ENCODE measurements around the gene TLR3.
A peak's percentile ranks its signal among the peaks of the same experiment; 100 is the strongest.

The TLR3 gene

GRCh38 chr4:186102931-186103330, 34.0 kb downstream of the TLR3 start:
- Histone ChIP-seq H2AFZ (ENCODE audit: low read depth, low read length) (no peak overlapping the region), H3K4me1 (ENCODE audit: insufficient read depth, low read length) (peaks cover 16% of the 10 kb centered on the region), H3K36me3 (ENCODE audit: insufficient read depth, low read length) (no peaks in the 10 kb centered on the region), H3K9me3 (ENCODE audit: low read length) (peaks cover 2% of the 10 kb centered on the region), H3K27me3 (ENCODE audit: insufficient read depth, low read length) (peaks cover 41% of the 10 kb centered on the region), H3K4me3 (ENCODE audit: low read length) (no peak overlapping the region)

- Histone ChIP-seq H3K9me3 (ENCODE audit: low read length) (peaks cover 2% of the 10 kb centered on the region), H2AFZ (ENCODE audit: low read depth, low read length) (peak within 1 kb of the TSS; percentile 49), H3K4me3 (ENCODE audit: low read length) (peak within 1 kb of the TSS; percentile 21), H3K36me3 (ENCODE audit: insufficient read depth, low read length) (no peaks in the 10 kb centered on the region), H3K27me3 (ENCODE audit: insufficient read depth, low read length) (peaks cover 41% of the 10 kb centered on the region), H3K4me1 (ENCODE audit: insufficient read depth, low read length) (peaks cover 24% of the 10 kb centered on the region)
Measured at GRCh38 chr4:186104114-186104889, 35.3 kb downstream of the TLR3 start, which contains the start of gene FAM149A. Gene FAM149A (plus strand): TSS chr4:186104704.

GRCh38 chr4:186104890-186105646, 36.1 kb downstream of the TLR3 start:
- peaks cover 2% of the 10 kb centered on the region for H3K9me3 ChIP-seq (ENCODE audit: low read length)
- peaks cover 41% of the 10 kb centered on the region for H3K27me3 ChIP-seq (ENCODE audit: insufficient read depth, low read length)
- peak overlapping the region; percentile 21 for H3K4me3 ChIP-seq (ENCODE audit: low read length)
- peak overlapping the region; percentile 49 for H2AFZ ChIP-seq (ENCODE audit: low read depth, low read length)
- H3K36me3 ChIP-seq (ENCODE audit: insufficient read depth, low read length), result no peaks in the 10 kb centered on the region
- peaks cover 24% of the 10 kb centered on the region for H3K4me1 ChIP-seq (ENCODE audit: insufficient read depth, low read length)

- Histone ChIP-seq H3K4me3 (ENCODE audit: low read length) (no peak overlapping the region), H3K36me3 (ENCODE audit: insufficient read depth, low read length) (no peaks in the 10 kb centered on the region), H3K9me3 (ENCODE audit: low read length) (peaks cover 2% of the 10 kb centered on the region), H2AFZ (ENCODE audit: low read depth, low read length) (peak overlapping the region; percentile 49), H3K27me3 (ENCODE audit: insufficient read depth, low read length) (peaks cover 41% of the 10 kb centered on the region), H3K4me1 (ENCODE audit: insufficient read depth, low read length) (peaks cover 24% of the 10 kb centered on the region)
Measured at GRCh38 chr4:186105647-186106321, 36.8 kb downstream of the TLR3 start.

GRCh38 chr4:186107947-186108346, 39.0 kb downstream of the TLR3 start:
- Histone ChIP-seq H3K4me3 (ENCODE audit: low read length) (no peak overlapping the region), H3K4me1 (ENCODE audit: insufficient read depth, low read length) (peaks cover 24% of the 10 kb centered on the region), H3K36me3 (ENCODE audit: insufficient read depth, low read length) (no peaks in the 10 kb centered on the region), H2AFZ (ENCODE audit: low read depth, low read length) (no peak overlapping the region), H3K27me3 (ENCODE audit: insufficient read depth, low read length) (peaks cover 35% of the 10 kb centered on the region), H3K9me3 (ENCODE audit: low read length) (peaks cover 2% of the 10 kb centered on the region)

GRCh38 chr4:186108391-186108790, 39.4 kb downstream of the TLR3 start:
- Histone ChIP-seq H3K9me3 (ENCODE audit: low read length) (no peaks in the 10 kb centered on the region), H3K4me3 (ENCODE audit: low read length) (no peak overlapping the region), H3K4me1 (ENCODE audit: insufficient read depth, low read length) (peaks cover 24% of the 10 kb centered on the region), H3K27me3 (ENCODE audit: insufficient read depth, low read length) (peaks cover 30% of the 10 kb centered on the region), H3K36me3 (ENCODE audit: insufficient read depth, low read length) (no peaks in the 10 kb centered on the region), H2AFZ (ENCODE audit: low read depth, low read length) (no peak overlapping the region)

GRCh38 chr4:186109245-186109644, 40.3 kb downstream of the TLR3 start:
- Histone ChIP-seq H3K9me3 (ENCODE audit: low read length) (no peaks in the 10 kb centered on the region), H2AFZ (ENCODE audit: low read depth, low read length) (no peak overlapping the region), H3K4me1 (ENCODE audit: insufficient read depth, low read length) (peaks cover 24% of the 10 kb centered on the region), H3K27me3 (ENCODE audit: insufficient read depth, low read length) (peaks cover 22% of the 10 kb centered on the region), H3K4me3 (ENCODE audit: low read length) (no peak overlapping the region), H3K36me3 (ENCODE audit: insufficient read depth, low read length) (no peaks in the 10 kb centered on the region)

GRCh38 chr4:186116697-186117096, 47.7 kb downstream of the TLR3 start:
- no peak overlapping the region for H2AFZ ChIP-seq (ENCODE audit: low read depth, low read length)
- no peak overlapping the region for H3K4me3 ChIP-seq (ENCODE audit: low read length)
- peaks cover 2% of the 10 kb centered on the region for H3K27me3 ChIP-seq (ENCODE audit: insufficient read depth, low read length)
- H3K36me3 ChIP-seq (ENCODE audit: insufficient read depth, low read length), result no peaks in the 10 kb centered on the region
- no peaks in the 10 kb centered on the region for H3K4me1 ChIP-seq (ENCODE audit: insufficient read depth, low read length)
- no peaks in the 10 kb centered on the region for H3K9me3 ChIP-seq (ENCODE audit: low read length)

- Histone ChIP-seq H3K4me1 (ENCODE audit: insufficient read depth, low read length) (no peaks in the 10 kb centered on the region), H3K9me3 (ENCODE audit: low read length) (no peaks in the 10 kb centered on the region), H3K4me3 (ENCODE audit: low read length) (no peak overlapping the region), H3K27me3 (ENCODE audit: insufficient read depth, low read length) (peaks cover 2% of the 10 kb centered on the region), H2AFZ (ENCODE audit: low read depth, low read length) (no peak overlapping the region), H3K36me3 (ENCODE audit: insufficient read depth, low read length) (no peaks in the 10 kb centered on the region)
Measured at GRCh38 chr4:186118582-186118981, 49.6 kb downstream of the TLR3 start.

GRCh38 chr4:186121057-186121456, 52.1 kb downstream of the TLR3 start:
- no peak overlapping the region for H3K4me3 ChIP-seq (ENCODE audit: low read length)
- H3K36me3 ChIP-seq (ENCODE audit: insufficient read depth, low read length), result no peaks in the 10 kb centered on the region
- no peak overlapping the region for H2AFZ ChIP-seq (ENCODE audit: low read depth, low read length)
- H3K4me1 ChIP-seq (ENCODE audit: insufficient read depth, low read length), result no peaks in the 10 kb centered on the region
- no peaks in the 10 kb centered on the region for H3K9me3 ChIP-seq (ENCODE audit: low read length)
- peaks cover 2% of the 10 kb centered on the region for H3K27me3 ChIP-seq (ENCODE audit: insufficient read depth, low read length)

GRCh38 chr4:186128842-186129241, 59.9 kb downstream of the TLR3 start:
- Histone ChIP-seq H3K27me3 (ENCODE audit: insufficient read depth, low read length) (no peaks in the 10 kb centered on the region), H3K4me1 (ENCODE audit: insufficient read depth, low read length) (peaks cover 25% of the 10 kb centered on the region), H2AFZ (ENCODE audit: low read depth, low read length) (no peak overlapping the region), H3K36me3 (ENCODE audit: insufficient read depth, low read length) (no peaks in the 10 kb centered on the region), H3K9me3 (ENCODE audit: low read length) (no peaks in the 10 kb centered on the region), H3K4me3 (ENCODE audit: low read length) (no peak overlapping the region)

GRCh38 chr4:186131935-186132334, 63.0 kb downstream of the TLR3 start:
- H3K4me1 ChIP-seq (ENCODE audit: insufficient read depth, low read length), result peaks cover 25% of the 10 kb centered on the region
- H3K36me3 ChIP-seq (ENCODE audit: insufficient read depth, low read length), result no peaks in the 10 kb centered on the region
- peak overlapping the region; percentile 6 for H2AFZ ChIP-seq (ENCODE audit: low read depth, low read length)
- H3K27me3 ChIP-seq (ENCODE audit: insufficient read depth, low read length), result no peaks in the 10 kb centered on the region
- H3K9me3 ChIP-seq (ENCODE audit: low read length), result no peaks in the 10 kb centered on the region
- no peak overlapping the region for H3K4me3 ChIP-seq (ENCODE audit: low read length)
